ENCODE results near the gene HDAC7.

The HDAC7 gene

DNA sequence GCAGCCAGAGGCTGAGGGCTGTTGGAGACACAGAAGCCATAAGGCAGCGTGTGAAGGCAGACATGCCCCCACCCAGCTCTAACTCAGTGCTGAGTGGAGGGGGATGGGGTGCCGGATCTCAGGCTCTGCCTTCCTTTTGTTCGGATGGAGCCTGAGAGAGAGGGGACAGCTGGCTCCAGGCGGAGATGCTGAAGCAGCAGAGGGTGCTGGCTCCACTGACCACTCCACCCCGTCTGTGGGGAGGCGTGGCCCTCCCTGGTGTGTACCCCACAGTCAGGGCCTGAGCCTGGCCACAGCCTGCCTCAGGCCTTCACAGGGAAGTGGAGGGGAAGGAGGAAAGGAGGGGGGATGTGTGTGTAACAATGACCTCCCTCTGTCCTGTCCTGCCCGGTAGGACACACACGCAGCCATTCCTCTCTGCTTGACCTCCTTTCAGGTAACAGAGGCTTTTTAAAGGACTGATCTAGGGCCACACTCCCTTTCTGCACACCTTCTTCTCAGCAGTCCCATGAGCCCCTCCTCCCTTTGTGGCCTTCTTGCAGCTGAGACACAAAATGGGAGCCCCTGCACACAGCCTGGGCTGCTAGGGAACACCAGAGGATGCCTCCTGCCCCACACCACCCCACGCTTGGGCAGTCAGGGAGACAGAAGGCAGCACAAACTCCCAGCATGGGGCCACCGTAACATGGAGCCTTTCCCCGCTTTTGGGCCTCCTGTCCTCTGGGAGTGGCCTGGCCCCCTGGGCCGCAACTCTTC, 84.8 kb downstream of the HDAC7 start:
- no peak overlapping the region for H3K4me2 ChIP-seq (ENCODE audit: low read length)
- TF ChIP-seq, protein P1, sequence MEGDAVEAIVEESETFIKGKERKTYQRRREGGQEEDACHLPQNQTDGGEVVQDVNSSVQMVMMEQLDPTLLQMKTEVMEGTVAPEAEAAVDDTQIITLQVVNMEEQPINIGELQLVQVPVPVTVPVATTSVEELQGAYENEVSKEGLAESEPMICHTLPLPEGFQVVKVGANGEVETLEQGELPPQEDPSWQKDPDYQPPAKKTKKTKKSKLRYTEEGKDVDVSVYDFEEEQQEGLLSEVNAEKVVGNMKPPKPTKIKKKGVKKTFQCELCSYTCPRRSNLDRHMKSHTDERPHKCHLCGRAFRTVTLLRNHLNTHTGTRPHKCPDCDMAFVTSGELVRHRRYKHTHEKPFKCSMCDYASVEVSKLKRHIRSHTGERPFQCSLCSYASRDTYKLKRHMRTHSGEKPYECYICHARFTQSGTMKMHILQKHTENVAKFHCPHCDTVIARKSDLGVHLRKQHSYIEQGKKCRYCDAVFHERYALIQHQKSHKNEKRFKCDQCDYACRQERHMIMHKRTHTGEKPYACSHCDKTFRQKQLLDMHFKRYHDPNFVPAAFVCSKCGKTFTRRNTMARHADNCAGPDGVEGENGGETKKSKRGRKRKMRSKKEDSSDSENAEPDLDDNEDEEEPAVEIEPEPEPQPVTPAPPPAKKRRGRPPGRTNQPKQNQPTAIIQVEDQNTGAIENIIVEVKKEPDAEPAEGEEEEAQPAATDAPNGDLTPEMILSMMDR (IDR thresholded peaks at IDR 0.05), result no peak
- peak overlapping the region; percentile 43 for H2AFZ ChIP-seq
- H3K36me3 ChIP-seq (ENCODE audit: control insufficient read depth, insufficient read depth, low read length), result no peaks in the 10 kb centered on the region
- no peaks in the 10 kb centered on the region for H3K27me3 ChIP-seq (ENCODE audit: control insufficient read depth, insufficient read depth, low read length)
- H3K27ac ChIP-seq, result peak overlapping the region; percentile 32
- H3K9ac ChIP-seq, result no peak overlapping the region
- H3K9me3 ChIP-seq (ENCODE audit: control insufficient read depth, low read length), result no peaks in the 10 kb centered on the region
- H3K4me1 ChIP-seq, result peaks cover 49% of the 10 kb centered on the region
- H3K79me2 ChIP-seq, result no peaks in the 10 kb centered on the region
- no peak overlapping the region for H3K4me3 ChIP-seq (ENCODE audit: low read depth, low read length)

DNA sequence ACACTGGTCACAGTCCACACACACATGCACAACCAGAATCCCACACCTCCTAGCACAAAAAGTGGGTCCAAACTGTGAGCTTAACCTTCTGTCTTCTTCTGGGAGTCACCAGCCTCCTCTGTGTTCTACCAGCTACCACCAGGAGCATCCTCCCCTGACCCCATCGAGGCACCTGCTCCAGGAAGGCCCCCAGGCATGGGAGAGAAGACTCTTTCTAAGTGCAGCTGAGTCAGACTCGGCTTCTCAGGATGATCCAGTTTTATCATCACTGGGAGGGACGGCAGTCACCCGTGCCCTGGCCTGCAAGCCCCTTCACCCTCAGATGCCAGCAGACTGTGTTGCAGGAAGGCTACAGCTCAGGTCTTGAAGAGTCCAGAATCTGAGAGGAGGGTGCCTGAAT, 86.6 kb downstream of the HDAC7 start:
- Histone ChIP-seq H3K27ac (no peak overlapping the region), H3K9ac (no peak overlapping the region), H3K79me2 (no peaks in the 10 kb centered on the region), H3K9me3 (ENCODE audit: control insufficient read depth, low read length) (no peaks in the 10 kb centered on the region), H3K4me1 (peaks cover 54% of the 10 kb centered on the region), H3K4me2 (ENCODE audit: low read length) (no peak overlapping the region), H2AFZ (no peak overlapping the region), H3K4me3 (ENCODE audit: low read depth, low read length) (no peak overlapping the region), H3K36me3 (ENCODE audit: control insufficient read depth, insufficient read depth, low read length) (no peaks in the 10 kb centered on the region), H3K27me3 (ENCODE audit: control insufficient read depth, insufficient read depth, low read length) (no peaks in the 10 kb centered on the region)
- TF ChIP-seq, protein P1 (IDR thresholded peaks at IDR 0.05), result no peak

Measured in parathyroid adenoma (tissue), 2 donors.